AG09319 (cell line): ENCODE measurements around the gene SCAI.
"Not testable (repeated sequence)": the region's sequence is repeated elsewhere in the genome, so short reads cannot be mapped to it uniquely, and the experiment has no call there.

ENCODE experiments used
- DNase-seq: peaks from one replicate; pipeline ENCODE4 v3.0.0-alpha.2; 2010; ENCODE audit warnings: low read depth; ENCODE audit errors: extremely low read depth
- CTCF ChIP-seq: IDR thresholded peaks from 2 replicates; pipeline ENCODE4 v1.5.1; 2011; ENCODE audit warnings: low read depth, mild to moderate bottlenecking, inconsistent platforms, low read length, moderate library complexity

SCAI gene

DNA sequence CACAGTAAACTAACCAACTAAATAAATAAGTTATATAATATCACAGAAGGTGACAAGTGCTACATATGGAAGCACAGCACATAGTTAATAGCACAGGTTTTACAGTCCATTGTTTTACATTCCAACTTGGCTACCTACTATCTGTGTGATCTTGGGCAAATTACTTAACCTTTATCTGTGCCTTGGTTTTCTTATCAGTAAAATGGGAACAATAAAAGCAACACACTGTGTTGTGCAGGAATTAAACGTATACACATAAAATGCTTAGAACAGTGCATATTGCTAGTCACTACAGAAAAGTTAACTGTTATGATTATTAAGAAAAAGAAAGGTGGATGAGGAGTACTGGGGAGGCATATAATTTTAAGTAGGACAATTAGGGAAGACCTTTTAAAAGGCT, 159.6 kb downstream of the SCAI start:
- DNase-seq: no peak
- TF ChIP-seq CTCF: no peak

DNA sequence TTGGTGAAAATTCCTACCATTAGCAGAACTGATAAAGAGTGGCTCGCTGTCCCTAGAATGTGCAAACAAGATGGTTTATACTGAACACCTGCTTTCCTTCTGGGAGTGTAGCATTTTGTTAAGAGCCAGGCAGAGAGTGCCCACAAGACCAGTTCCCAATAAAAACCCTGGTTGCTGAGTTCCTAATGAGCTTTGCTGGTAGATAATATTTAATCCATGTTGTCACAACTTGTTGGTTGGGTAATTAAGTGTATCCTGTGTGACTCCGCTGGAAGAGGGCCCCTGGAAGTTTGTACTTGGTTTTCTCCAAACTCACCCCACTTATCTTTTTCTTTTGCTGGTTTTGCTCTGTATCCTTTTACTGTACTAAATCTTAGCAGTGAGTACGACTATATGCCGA, 162.9 kb downstream of the SCAI start:
- no peak for TF ChIP-seq CTCF

GRCh38 chr9:124975131-124975530, 168.2 kb downstream of the SCAI start:
- TF ChIP-seq CTCF: no peak
- no peak for DNase-seq

More for the DNA sequence above, 162.9 kb downstream of the SCAI start:
- DNase-seq: no peak

DNA sequence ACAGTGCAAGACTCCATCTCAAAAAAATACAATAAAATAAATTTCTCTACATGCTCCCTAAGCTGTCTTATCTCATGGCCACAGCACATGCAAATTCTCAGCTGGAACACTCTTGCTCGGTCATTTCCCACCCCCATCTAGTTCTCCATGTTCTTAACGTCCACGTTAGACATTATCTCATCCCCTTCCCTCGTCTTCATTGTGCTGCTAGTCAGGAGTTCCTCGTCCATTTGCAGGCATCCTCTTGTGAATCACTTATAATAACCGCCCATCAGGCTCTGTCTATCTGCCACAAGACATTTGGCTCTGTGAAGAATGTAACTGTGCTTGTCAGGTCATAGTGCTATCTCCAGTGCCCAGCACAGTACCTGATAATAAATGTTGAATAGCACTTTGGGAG, 169.5 kb downstream of the SCAI start:
- no peak for TF ChIP-seq CTCF
- no peak for DNase-seq

- no peak for DNase-seq
- TF ChIP-seq CTCF: no peak
Observed at GRCh38 chr9:124972241-124972770, 171.0 kb downstream of the SCAI start.

DNA sequence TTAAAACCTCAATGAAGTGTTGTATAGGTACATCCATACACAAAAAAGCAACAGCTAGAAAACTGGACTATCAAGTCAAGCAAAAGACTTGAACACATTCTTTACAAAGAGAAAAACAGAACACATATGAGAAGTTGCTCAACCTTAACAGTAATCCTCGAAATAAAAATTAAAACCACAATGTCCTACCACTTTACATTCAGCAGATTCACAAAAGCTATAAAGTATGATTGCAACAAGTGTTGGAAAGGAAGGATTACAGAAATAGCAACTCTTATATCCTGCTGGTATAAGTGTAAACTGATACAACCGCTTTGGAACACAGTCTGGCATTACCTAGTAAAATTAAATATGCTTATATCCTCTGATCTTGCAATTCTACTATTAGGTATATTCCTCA, 173.9 kb downstream of the SCAI start:
- no peak for DNase-seq
- TF ChIP-seq CTCF: no peak

- no peak for DNase-seq
- no peak for TF ChIP-seq CTCF
Observed at GRCh38 chr9:124968238-124968637, 175.1 kb downstream of the SCAI start.

DNA sequence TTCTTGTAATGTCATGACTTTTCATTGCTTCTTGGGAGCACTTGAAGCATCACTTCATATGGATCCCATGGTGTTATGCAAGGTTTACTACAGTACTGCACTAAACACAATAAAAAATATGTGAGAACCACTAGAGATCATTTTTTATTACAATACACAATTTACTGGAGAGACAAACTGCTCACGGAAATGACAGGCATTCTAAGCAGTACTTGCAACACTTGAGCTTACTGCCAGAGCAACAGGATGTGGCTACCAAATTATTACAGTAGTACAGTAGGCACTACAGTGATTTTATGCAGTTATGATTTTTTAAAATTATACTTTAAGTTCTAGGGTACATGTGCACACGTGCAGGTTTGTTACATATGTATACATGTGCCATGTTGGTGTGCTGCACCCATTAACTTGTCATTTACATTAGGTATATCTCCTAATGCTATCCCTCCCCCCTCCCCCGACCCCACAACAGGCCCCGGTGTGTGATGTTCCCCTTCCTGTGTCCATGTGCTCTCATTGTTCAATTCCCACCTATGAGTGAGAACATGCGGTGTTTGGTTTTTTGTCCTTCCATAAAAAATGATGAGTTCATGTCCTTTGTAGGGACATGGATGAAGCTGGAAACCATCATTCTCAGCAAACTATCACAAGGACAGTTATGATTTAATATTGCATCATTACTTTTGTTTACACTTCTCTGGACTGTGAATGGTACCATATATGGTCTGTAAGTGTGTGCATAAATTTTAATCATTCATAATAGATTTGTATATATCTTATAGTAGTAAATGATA, 177.4 kb downstream of the SCAI start:
- DNase-seq: not testable (repeated sequence)
